Natural killer cell (primary cell): ENCODE data around the gene MKRN2. TPM values are rescaled to one million over a fixed set of nuclear protein-coding genes. Genes with fewer than 3 reads are reported as not detected.

Experiments used
- ATAC-seq, 3 donors: fragments of 150-1000 bp in 2 of 3; fragments of 200-7000 bp in 1 of 3; cut with Tn5 transposase; 1 replicate in 1 of 3; 2 replicates in 2 of 3; pipeline ENCODE4 v1.10.0; 2021; ENCODE audit warnings: mild to moderate bottlenecking in 2 of 3, moderate library complexity in 2 of 3
- DNase-seq, 2 donors: peaks; one replicate each; pipeline versions ENCODE4 v3.0.0 to v3.0.0-alpha.2; 2013 to 2021; ENCODE audit warnings: mixed read lengths in 1 of 2
- H3K27ac ChIP-seq: one replicate; pipeline ENCODE4 v1.5.1; 2013; ENCODE audit warnings: mild to moderate bottlenecking, low read length
- H3K27me3 ChIP-seq: one replicate; pipeline ENCODE4 v1.6.1; 2013; ENCODE audit warnings: low read length; ENCODE audit not compliant: control insufficient read depth, insufficient read depth
- H3K36me3 ChIP-seq: one replicate; pipeline ENCODE4 v1.6.1; 2013; ENCODE audit warnings: low read length; ENCODE audit not compliant: control insufficient read depth, insufficient read depth
- H3K4me1 ChIP-seq: one replicate; pipeline ENCODE4 v1.6.1; 2013; ENCODE audit warnings: low read length; ENCODE audit not compliant: control insufficient read depth, insufficient read depth
- H3K4me3 ChIP-seq: one replicate; pipeline ENCODE4 v1.5.1; 2013; ENCODE audit warnings: low read length
- H3K9me3 ChIP-seq: one replicate; pipeline ENCODE4 v1.6.1; 2013; ENCODE audit warnings: low read length; ENCODE audit not compliant: control insufficient read depth, insufficient read depth
- H3K27ac Mint-ChIP-seq, 2 donors: one replicate each; pipeline ENCODE4 v1.8.0; 2022; ENCODE audit warnings: mild to moderate bottlenecking in 2 of 2, mixed read lengths in 2 of 2, moderate library complexity in 1 of 2
- H3K27me3 Mint-ChIP-seq, 2 donors: one replicate each; pipeline ENCODE4 v1.8.0; 2022; ENCODE audit warnings: low read depth in 2 of 2, mixed read lengths in 2 of 2
- H3K36me3 Mint-ChIP-seq: one replicate; pipeline ENCODE4 v1.8.0; 2022; ENCODE audit warnings: mixed read lengths
- H3K4me1 Mint-ChIP-seq, 2 donors: one replicate each; pipeline ENCODE4 v1.8.0; 2022; ENCODE audit warnings: mixed read lengths in 2 of 2
- H3K4me3 Mint-ChIP-seq: one replicate; pipeline ENCODE4 v1.8.0; 2022; ENCODE audit warnings: mild to moderate bottlenecking, moderate library complexity, mixed read lengths
- H3K9me3 Mint-ChIP-seq, 2 donors: one replicate each; pipeline ENCODE4 v1.8.0; 2022; ENCODE audit warnings: mixed read lengths in 2 of 2
- WGBS: methylation state at CpG from one replicate; pipeline ENCODE4 v1.1.7; 2013; ENCODE audit warnings: missing lambda C conversion rate; ENCODE audit not compliant: insufficient coverage; 5-methylcytosine and 5-hydroxymethylcytosine counted together
- intact Hi-C: fragments of 100-400 bp; cut with micrococcal nuclease; formaldehyde crosslinking; loops from one replicate; pipeline ENCODE4 v1.14.2; 2022
- total RNA-seq, 4 donors: library from RNA; stranded (reverse); fragments of 120-200 nt in 1 of 4; gene quantifications; one replicate each; pipeline versions ENCODE4 v1.2.3 to v1.2.4, GENCODE V29; 2013 to 2022
- TF ChIP-seq, protein P1 (sequence below): fragments of 200-600 bp; IDR thresholded peaks from one replicate; pipeline ENCODE4 v1.8.0; 2022; ENCODE audit warnings: antibody characterized with exemption

Gene MKRN2
- total RNA-seq, 3 donors from 2014 or later (not counting 1 experiment from before 2014, with no cell fraction given), result 23.9 to 31.7 (median 29.4) TPM

DNA sequence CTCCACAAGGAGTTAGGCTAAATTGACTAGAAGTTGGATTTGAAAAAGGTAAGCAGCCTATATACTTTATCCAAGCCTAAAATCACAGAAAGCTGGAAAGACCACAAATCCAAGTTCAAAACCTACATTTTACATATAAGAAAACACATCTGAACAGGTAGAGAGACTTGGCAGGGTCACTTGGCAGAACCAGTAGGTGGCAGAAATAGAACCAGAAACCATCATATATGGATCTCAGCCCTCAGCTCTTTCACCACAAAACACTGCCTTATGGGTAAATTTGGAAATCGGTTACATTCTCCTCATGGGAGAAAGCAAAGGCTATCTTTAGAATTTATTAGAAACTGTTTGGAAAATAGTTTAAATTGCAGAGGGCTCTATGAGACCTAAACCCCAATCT lies 44.2 kb downstream of the MKRN2 start:
- Histone ChIP-seq H3K4me3 (no peak overlapping the region), H3K27me3 (no peaks in the 10 kb centered on the region), H3K27ac (no peak overlapping the region), H3K36me3 (peaks cover 89% of the 10 kb centered on the region), H3K9me3 (no peaks in the 10 kb centered on the region), H3K4me1 (no peaks in the 10 kb centered on the region)
- Mint-ChIP-seq H3K27me3 (no peaks in the 10 kb centered on the region), H3K36me3 (peaks cover 29% of the 10 kb centered on the region), H3K27ac (no peak overlapping the region), H3K4me3 (no peak overlapping the region), H3K9me3 (no peaks in the 10 kb centered on the region), H3K4me1 (no peaks in the 10 kb centered on the region)
- DNase-seq (no peak), ATAC-seq (no peak)
- WGBS, result no CpG with 5 or more reads among the region's 1 CpG
- intact Hi-C loops, result no loop called here
- TF ChIP-seq, protein P1, sequence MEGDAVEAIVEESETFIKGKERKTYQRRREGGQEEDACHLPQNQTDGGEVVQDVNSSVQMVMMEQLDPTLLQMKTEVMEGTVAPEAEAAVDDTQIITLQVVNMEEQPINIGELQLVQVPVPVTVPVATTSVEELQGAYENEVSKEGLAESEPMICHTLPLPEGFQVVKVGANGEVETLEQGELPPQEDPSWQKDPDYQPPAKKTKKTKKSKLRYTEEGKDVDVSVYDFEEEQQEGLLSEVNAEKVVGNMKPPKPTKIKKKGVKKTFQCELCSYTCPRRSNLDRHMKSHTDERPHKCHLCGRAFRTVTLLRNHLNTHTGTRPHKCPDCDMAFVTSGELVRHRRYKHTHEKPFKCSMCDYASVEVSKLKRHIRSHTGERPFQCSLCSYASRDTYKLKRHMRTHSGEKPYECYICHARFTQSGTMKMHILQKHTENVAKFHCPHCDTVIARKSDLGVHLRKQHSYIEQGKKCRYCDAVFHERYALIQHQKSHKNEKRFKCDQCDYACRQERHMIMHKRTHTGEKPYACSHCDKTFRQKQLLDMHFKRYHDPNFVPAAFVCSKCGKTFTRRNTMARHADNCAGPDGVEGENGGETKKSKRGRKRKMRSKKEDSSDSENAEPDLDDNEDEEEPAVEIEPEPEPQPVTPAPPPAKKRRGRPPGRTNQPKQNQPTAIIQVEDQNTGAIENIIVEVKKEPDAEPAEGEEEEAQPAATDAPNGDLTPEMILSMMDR, result no peak

GRCh38 chr3:12603969-12604368 lies 47.1 kb downstream of the MKRN2 start:
- no peak for ATAC-seq
- no peaks in the 10 kb centered on the region for H3K27me3 ChIP-seq
- Mint-ChIP-seq H3K27me3 (no peaks in the 10 kb centered on the region), H3K4me3 (no peak overlapping the region), H3K36me3 (peaks cover 36% of the 10 kb centered on the region), H3K4me1 (peaks cover 6 to 8% of the 10 kb centered on the region in 2 donors), H3K27ac (no peak overlapping the region), H3K9me3 (no peaks in the 10 kb centered on the region)
- H3K4me1 ChIP-seq, result peaks cover 3% of the 10 kb centered on the region
- TF ChIP-seq, protein P1, result no peak
- DNase-seq, result no peak
- no peak overlapping the region for H3K4me3 ChIP-seq
- 100% methylated on average over 2 of the region's 2 CpGs for WGBS
- H3K36me3 ChIP-seq, result peaks cover 80% of the 10 kb centered on the region
- intact Hi-C loops, result no loop called here
- no peak overlapping the region for H3K27ac ChIP-seq
- H3K9me3 ChIP-seq, result no peaks in the 10 kb centered on the region

DNA sequence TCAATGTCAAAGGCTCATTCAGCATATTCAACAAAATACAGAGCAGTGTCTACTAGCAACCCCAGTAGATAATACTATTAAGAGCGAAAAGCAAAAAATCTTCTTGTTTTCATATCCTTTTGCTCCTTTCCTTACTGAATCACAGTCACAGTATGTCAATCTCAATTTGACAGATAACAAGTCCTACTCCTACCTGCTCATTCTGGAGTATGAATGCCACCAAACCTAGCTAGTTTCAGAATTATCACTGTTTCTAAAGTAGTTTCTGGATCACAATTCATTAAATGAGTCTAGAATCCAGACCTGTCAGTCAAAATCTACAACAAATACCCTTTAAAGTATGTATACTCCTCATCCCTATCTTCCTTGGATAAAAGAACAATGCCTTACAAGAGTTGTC lies 51.5 kb downstream of the MKRN2 start:
- Mint-ChIP-seq H3K27me3 (no peaks in the 10 kb centered on the region), H3K36me3 (peaks cover 18% of the 10 kb centered on the region), H3K27ac (no peak overlapping the region), H3K4me1 (peaks cover 34 to 35% of the 10 kb centered on the region in 2 donors), H3K9me3 (no peaks in the 10 kb centered on the region), H3K4me3 (no peak overlapping the region)
- intact Hi-C loops, result no loop called here
- Histone ChIP-seq H3K9me3 (no peaks in the 10 kb centered on the region), H3K4me3 (no peak overlapping the region), H3K4me1 (peaks cover 19% of the 10 kb centered on the region), H3K36me3 (peaks cover 54% of the 10 kb centered on the region), H3K27ac (no peak overlapping the region), H3K27me3 (no peaks in the 10 kb centered on the region)
- 100% methylated on average over 1 of the region's 1 CpG for WGBS
- TF ChIP-seq, protein P1, result no peak
- ATAC-seq (no peak), DNase-seq (no peak)

DNA sequence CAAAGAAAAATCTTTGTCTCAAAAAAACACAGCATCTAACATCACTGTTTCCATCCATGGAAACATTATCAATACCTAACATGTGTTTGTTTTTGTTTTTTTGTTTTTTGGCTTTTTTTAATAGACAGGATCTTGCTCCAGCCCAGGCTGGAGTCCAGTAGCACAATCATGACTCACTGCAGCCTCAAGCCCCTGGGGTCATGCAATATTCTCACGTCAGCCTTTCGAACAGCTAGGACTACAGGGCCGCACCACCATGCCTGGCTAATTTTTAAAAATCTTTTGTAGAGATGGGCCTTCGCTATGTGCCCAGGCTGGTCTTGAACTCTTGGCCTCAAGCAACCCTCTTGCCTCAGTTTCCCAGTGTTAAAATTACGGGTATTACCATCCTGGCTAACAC lies 54.2 kb downstream of the MKRN2 start:
- H3K27ac Mint-ChIP-seq, result no peak overlapping the region
- Histone ChIP-seq H3K9me3 (no peaks in the 10 kb centered on the region), H3K27me3 (no peaks in the 10 kb centered on the region), H3K4me1 (peaks cover 22% of the 10 kb centered on the region), H3K27ac (no peak overlapping the region), H3K4me3 (no peak overlapping the region), H3K36me3 (peaks cover 44% of the 10 kb centered on the region)
- H3K4me3 Mint-ChIP-seq, result no peak overlapping the region
- DNase-seq, result no peak
- peaks cover 8% of the 10 kb centered on the region for H3K36me3 Mint-ChIP-seq
- H3K27me3 Mint-ChIP-seq, result no peaks in the 10 kb centered on the region
- intact Hi-C loops, result no loop called here
- peaks cover 40 to 52% of the 10 kb centered on the region in 2 donors for H3K4me1 Mint-ChIP-seq
- no peaks in the 10 kb centered on the region for H3K9me3 Mint-ChIP-seq
- no peak for ATAC-seq
- 79% methylated on average over 5 of the region's 5 CpGs for WGBS
- TF ChIP-seq, protein P1, result no peak
